ENCODE results near the gene KCTD7.

DNA sequence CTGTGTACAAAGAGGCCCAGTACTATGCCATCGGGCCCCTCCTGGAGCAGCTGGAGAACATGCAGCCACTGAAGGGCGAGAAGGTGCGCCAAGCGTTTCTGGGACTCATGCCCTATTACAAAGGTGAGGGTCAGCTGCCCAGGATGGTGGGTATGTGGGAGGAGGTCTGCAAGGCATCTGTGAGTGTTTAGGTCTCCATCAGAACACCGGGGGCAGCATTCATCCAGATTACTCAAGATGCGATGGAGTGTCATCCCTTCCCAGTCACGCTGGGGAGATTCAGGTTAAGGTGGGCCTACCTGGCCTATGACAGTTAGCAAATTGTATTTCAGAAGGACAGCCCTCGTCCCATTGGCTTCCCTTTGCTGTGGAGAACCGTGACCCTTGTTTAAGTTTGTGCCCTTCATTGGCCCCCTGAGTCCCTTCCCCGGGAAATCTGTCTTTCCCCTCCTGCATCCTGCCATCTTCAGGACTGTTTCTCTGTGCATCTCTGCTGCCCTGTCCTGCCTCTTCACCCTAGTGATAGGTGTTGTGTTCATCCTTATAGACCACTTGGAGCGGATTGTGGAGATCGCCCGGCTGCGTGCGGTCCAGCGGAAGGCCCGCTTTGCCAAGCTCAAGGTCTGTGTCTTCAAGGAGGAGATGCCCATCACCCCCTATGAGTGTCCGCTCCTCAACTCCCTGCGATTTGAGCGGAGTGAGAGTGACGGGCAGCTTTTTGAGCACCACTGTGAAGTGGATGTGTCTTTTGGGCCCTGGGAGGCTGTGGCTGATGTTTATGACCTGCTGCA, 9.8 kb downstream of the KCTD7 start:
- TF ChIP-seq CTCF (IDR thresholded peaks at IDR 0.05; ENCODE audit: low read depth, low read length, missing input control) (no peak), MAX (IDR thresholded peaks at IDR 0.05) (no peak), ATF3 (IDR thresholded peaks at IDR 0.05) (no peak), GABPA (IDR thresholded peaks at IDR 0.05 in 1 of 2, conservative IDR thresholded peaks at IDR 0.05 in 1 of 2) (no peak), FOXA1 (IDR thresholded peaks at IDR 0.05) (no peak), TAF1 (conservative IDR thresholded peaks at IDR 0.05) (no peak), EGR1 (IDR thresholded peaks at IDR 0.05; ENCODE audit: low read depth in 2 of 2) (no peak), HNF4G (IDR thresholded peaks at IDR 0.05) (no peak), YY1 (IDR thresholded peaks at IDR 0.05) (no peak), SP1 (IDR thresholded peaks at IDR 0.05) (no peak), JUND (IDR thresholded peaks at IDR 0.05) (no peak)
- TF ChIP-seq, protein P1, sequence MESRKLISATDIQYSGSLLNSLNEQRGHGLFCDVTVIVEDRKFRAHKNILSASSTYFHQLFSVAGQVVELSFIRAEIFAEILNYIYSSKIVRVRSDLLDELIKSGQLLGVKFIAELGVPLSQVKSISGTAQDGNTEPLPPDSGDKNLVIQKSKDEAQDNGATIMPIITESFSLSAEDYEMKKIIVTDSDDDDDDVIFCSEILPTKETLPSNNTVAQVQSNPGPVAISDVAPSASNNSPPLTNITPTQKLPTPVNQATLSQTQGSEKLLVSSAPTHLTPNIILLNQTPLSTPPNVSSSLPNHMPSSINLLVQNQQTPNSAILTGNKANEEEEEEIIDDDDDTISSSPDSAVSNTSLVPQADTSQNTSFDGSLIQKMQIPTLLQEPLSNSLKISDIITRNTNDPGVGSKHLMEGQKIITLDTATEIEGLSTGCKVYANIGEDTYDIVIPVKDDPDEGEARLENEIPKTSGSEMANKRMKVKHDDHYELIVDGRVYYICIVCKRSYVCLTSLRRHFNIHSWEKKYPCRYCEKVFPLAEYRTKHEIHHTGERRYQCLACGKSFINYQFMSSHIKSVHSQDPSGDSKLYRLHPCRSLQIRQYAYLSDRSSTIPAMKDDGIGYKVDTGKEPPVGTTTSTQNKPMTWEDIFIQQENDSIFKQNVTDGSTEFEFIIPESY (IDR thresholded peaks at IDR 0.05): no peak
